NOMO-1 treated with dmso at 0.1 percent for 144 hours (cell line): ENCODE results near the gene GCNT3.
"Not testable (repeated sequence)": the region's sequence is repeated elsewhere in the genome, so short reads cannot be mapped to it uniquely, and the experiment has no call there.

Experiments used
- DNase-seq: peaks from one replicate; lab custom pipeline; 2025; ENCODE audit not compliant: unreplicated experiment; lab: John Stamatoyannopoulos, UW

The GCNT3 gene

GRCh38 chr15:59616379-59616778, 4.8 kb downstream of the GCNT3 start:
- no peak for DNase-seq

DNA sequence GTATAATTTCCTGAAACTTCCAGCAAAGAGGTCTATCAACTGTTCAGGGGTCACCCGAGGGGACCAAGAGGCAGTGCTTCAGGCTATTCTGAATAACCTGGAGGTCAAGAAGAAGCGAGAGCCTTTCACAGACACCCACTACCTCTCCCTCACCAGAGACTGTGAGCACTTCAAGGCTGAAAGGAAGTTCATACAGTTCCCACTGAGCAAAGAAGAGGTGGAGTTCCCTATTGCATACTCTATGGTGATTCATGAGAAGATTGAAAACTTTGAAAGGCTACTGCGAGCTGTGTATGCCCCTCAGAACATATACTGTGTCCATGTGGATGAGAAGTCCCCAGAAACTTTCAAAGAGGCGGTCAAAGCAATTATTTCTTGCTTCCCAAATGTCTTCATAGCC, 6.8 kb downstream of the GCNT3 start:
- DNase-seq, result no peak

DNA sequence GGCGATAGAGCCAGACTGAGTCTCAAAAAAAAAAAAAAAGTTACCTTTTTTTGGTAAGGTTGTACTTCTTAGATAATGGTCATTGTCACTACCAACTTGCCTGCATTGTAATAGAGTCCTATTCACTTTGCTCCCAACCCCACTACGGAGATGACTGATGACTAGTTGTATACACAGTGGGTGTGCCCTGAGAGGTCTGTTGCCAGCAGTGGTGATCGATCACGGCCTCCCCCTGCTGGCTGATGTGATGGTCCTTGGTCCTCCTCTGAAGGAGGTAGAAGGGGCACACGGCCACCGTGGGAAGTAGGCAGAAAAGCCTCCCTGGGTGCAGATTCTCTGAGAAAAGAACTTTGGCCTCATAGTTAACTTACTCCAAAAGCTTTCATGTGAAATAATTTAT, 10.7 kb downstream of the GCNT3 start:
- peak; percentile 2 for DNase-seq

DNA sequence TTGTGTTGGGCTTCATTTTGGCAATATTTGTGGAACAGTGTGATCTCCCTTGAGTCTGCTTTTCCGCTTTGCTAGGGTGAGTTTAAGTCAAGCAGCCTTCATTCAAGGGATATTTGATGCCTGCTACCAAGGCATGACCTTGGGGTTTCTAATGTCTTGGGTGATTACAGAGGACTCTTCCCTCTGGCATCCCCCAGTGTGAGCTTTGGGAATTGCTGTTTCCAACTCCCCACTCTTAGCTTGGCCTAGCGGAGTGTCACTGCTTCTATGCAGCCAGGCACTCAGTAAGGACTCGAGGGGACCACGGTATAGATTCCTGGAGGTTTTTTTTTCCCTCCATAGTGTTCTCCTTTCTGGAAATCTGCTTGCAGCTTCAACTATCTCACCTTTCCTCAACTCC, 21.1 kb downstream of the GCNT3 start:
- no peak for DNase-seq

- DNase-seq, result no peak
Observed at GRCh38 chr15:59636184-59636583, 24.6 kb downstream of the GCNT3 start.

GRCh38 chr15:59637507-59637906, 25.9 kb downstream of the GCNT3 start:
- DNase-seq, result not testable (repeated sequence)

- no peak for DNase-seq
Observed at GRCh38 chr15:59642351-59642750, 30.8 kb downstream of the GCNT3 start.

GRCh38 chr15:59644756-59645155, 33.2 kb downstream of the GCNT3 start:
- DNase-seq, result no peak

- not testable (repeated sequence) for DNase-seq
Observed at GRCh38 chr15:59645812-59646211, 34.2 kb downstream of the GCNT3 start.

DNA sequence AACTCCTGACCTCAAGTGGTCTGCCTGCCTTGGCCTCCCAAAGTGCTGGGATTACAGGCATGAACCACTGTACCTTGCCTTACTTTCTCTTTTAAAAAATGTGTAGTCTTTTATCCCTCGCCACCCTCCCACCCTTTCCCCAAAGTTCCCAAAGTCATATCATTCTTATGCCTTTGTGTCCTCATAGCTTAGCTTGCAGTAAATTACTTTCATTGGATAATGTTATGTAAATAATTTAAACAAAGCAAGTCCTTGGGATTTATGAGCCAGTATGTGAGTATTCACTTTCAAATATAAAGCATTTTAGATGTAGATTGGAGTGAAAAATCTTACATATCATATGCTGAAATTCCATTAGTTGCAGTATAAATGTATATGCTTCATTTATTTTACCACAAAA, 34.7 kb downstream of the GCNT3 start:
- DNase-seq, result no peak

DNA sequence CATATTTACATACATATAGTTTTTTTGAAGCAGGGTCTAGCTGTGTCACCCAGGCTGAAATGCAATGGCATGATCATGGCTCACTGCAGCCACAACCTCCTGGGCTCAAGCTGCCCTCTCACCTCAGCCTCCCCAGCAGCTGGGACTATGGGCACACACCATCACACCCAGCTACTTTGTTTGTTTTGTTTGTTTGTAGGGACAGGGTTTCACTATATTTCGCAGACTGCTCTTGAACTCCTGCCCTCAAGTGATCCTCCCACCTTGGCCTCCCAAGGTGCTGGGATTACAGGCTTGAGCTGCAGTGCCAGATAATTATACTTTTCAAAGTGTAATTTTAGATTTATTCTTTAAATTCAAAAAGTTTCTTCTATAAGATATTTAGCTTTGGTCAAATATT, 35.5 kb downstream of the GCNT3 start:
- no peak for DNase-seq

DNA sequence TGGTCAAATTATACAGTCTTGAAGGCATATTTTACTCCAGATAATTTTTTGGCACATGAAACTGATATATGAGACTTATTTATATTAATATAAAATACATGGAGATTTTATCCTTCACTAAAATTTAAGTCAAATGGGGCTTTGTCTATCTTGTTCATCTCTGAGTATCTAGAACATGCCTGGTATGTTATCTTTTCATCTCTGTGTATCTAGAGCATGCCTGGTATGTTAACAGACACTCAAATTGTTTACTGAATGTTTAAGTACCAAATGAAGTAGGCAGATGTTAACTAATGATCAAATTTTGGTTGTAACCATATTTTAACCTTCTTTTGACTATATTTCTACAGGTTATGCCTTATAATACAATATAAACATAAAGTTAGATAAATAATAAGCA, 38.0 kb downstream of the GCNT3 start:
- no peak for DNase-seq

DNA sequence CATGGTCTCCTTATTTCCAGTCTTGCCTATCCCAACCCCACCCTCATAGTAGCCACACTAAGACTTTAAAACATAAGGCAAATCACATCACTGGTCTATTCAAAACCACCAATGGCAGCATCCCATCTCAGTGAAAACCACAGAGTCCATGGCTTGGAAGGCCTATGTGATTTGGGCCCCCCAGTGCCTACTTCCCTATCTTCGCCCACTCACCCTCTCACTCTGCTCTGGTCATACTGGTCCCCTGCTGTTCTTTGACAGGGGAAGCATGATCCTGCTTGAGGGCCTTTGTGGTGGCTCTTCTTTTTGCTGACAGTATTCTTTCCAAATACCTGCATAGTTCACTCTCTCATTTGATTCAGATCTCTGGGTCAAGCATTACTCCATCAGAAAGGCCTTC, 42.5 kb downstream of the GCNT3 start:
- no peak for DNase-seq

DNA sequence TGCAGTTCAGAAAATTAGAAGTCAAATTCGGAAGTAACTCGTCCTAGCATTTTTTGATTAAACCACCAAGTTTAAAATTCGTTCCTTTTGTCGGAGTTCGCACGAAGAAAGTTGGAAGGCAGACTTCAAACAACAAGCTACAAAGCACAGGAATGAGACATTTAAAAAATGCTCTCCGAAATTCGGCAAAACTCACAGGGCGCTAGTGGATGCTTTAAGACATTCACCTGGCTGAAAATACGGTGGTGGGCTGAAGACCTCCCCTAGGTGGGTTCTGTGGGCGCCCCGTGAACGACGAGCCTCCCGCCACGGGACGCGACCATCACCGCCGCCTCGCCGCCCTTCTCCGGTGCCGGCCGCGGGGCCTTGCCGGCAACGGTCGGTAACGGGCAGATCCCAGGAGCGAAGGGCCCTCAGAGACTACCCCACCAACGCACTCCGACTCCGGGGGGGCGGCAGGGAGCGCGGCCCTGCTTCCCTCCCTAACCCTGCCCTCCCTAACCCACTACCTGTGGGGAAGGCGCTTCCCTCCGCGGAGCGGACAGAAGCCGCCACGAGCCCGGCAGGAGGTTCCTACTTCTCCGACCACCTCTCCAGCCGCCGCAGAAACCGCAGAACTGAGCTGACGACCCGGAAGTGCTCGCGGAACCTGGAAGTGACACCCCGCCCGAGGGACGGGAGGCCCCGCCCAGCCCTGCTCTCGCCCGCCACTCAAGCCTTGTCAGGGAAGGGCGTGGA, 45.5 kb downstream of the GCNT3 start, which contains the start of gene GTF2A2:
TSS of gene GTF2A2 (minus strand) at position 619 of the 738 bp plus-strand sequence. CDS start 5,238 bp downstream, outside the sequence.
- DNase-seq, result peak; percentile 96

DNA sequence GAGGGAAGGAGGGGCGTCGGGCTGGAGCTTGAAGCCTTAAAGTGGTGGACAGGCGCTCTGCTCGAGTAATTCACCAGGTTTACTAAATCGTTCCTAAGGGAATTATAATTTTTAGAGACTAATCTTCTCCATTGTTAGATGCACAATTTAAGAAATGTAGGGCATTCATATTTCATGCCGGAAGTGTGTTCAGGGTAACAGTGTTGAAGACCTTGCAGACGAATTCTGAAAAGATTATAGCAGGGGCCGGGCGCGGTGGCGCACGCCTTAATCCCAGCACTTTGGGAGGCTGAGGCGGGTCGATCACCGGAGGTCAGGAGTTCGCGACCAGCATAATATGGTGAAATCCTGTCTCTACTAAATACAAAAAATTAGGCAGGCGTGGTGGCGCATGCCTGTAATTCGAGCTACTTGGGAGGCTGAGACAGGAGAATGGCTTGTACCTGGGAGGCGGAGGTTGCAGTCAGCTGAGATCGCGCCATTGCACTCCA, 46.1 kb downstream of the GCNT3 start:
- no peak for DNase-seq

DNA sequence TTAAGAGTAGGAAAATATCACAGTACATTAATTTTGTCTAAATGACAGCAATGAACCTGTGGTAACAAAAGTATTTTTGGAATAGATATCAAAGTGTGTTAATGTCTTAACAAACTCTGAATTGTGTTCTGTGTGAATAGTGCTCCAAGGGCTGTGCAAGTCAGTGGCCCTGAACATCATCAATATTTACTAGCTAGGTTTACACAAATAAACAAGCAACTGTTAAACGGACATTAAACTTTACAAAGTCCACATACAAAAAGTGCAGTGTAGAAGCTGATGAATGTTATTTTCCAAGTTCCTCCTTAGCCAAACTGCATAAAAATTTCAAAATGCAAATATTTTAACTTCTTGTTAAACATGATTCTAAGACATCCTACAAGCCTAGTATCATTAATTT, 47.8 kb downstream of the GCNT3 start:
- no peak for DNase-seq

DNA sequence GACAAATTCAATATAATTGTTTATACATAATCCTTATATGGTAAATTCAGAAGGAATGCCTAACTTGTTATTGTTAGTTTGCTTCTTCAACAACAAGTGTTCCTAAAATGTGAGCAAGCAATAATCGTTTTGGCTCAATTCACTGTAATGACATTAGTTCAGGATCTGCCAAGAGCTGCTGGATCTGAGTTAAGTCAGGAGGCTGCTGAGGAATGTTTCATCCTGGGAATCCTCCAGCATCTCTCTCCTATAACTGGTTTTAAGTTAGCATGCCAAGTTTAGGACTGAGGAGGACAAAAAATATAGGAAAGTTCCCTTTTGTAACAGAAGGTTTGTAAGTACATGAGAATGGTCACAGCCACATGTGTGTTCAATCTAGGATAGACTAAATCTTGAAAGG, 50.7 kb downstream of the GCNT3 start:
- DNase-seq, result no peak

- no peak for DNase-seq
Observed at GRCh38 chr15:59668556-59668955, 57.0 kb downstream of the GCNT3 start.
